ENCODE measurements around the gene HSD3B2. TPM values are rescaled to one million over a fixed set of nuclear protein-coding genes. Genes with fewer than 3 reads are reported as not detected.

The HSD3B2 gene
- total and polyA plus RNA-seq, 2 donors, result 0.42 to 0.80 TPM

GRCh38 chr1:119419109-119419508 is 4.2 kb downstream of the HSD3B2 start:
- DNase-seq (ENCODE audit: low read depth in 6 of 9, low spot score in 9 of 9), result no peak
- Histone ChIP-seq H3K9me3 (ENCODE audit: control insufficient read depth in 2 of 2, insufficient read depth in 1 of 2, low read length in 1 of 2) (no peaks in the 10 kb centered on the region), H3K4me1 (ENCODE audit: control insufficient read depth in 2 of 2, insufficient read depth in 2 of 2, low read length in 2 of 2) (no peaks in the 10 kb centered on the region), H3K27ac (ENCODE audit: low read depth in 1 of 2, low read length in 1 of 2) (no peak overlapping the region), H3K36me3 (ENCODE audit: control insufficient read depth in 2 of 2, insufficient read depth in 2 of 2, low read length in 1 of 2) (no peaks in the 10 kb centered on the region), H3K27me3 (ENCODE audit: control insufficient read depth in 2 of 2, insufficient read depth in 1 of 2, low read length in 1 of 2) (no peaks in the 10 kb centered on the region), H3K4me3 (ENCODE audit: low read length in 2 of 2) (no peak overlapping the region)
- 94% methylated on average over 5 of the region's 5 CpGs for WGBS

- no peak for DNase-seq (ENCODE audit: low read depth in 6 of 9, low spot score in 9 of 9)
- Histone ChIP-seq H3K27ac (ENCODE audit: low read depth in 1 of 2, low read length in 1 of 2) (no peak overlapping the region), H3K27me3 (ENCODE audit: control insufficient read depth in 2 of 2, insufficient read depth in 1 of 2, low read length in 1 of 2) (no peaks in the 10 kb centered on the region), H3K9me3 (ENCODE audit: control insufficient read depth in 2 of 2, insufficient read depth in 1 of 2, low read length in 1 of 2) (no peaks in the 10 kb centered on the region), H3K4me3 (ENCODE audit: low read length in 2 of 2) (no peak overlapping the region), H3K4me1 (ENCODE audit: control insufficient read depth in 2 of 2, insufficient read depth in 2 of 2, low read length in 2 of 2) (no peaks in the 10 kb centered on the region), H3K36me3 (ENCODE audit: control insufficient read depth in 2 of 2, insufficient read depth in 2 of 2, low read length in 1 of 2) (no peaks in the 10 kb centered on the region)
Observed at GRCh38 chr1:119420638-119421037, 5.7 kb downstream of the HSD3B2 start.

- Histone ChIP-seq H3K27ac (ENCODE audit: low read depth in 1 of 2, low read length in 1 of 2) (no peak overlapping the region), H3K4me3 (ENCODE audit: low read length in 2 of 2) (no peak overlapping the region), H3K27me3 (ENCODE audit: control insufficient read depth in 2 of 2, insufficient read depth in 1 of 2, low read length in 1 of 2) (no peaks in the 10 kb centered on the region), H3K4me1 (ENCODE audit: control insufficient read depth in 2 of 2, insufficient read depth in 2 of 2, low read length in 2 of 2) (no peaks in the 10 kb centered on the region), H3K36me3 (ENCODE audit: control insufficient read depth in 2 of 2, insufficient read depth in 2 of 2, low read length in 1 of 2) (no peaks in the 10 kb centered on the region), H3K9me3 (ENCODE audit: control insufficient read depth in 2 of 2, insufficient read depth in 1 of 2, low read length in 1 of 2) (no peaks in the 10 kb centered on the region)
- no peak for DNase-seq (ENCODE audit: low read depth in 6 of 9, low spot score in 9 of 9)
Observed at GRCh38 chr1:119422631-119423030, 7.7 kb downstream of the HSD3B2 start.

GRCh38 chr1:119428991-119429390 is 14.0 kb downstream of the HSD3B2 start:
- 97% methylated on average over 2 of the region's 2 CpGs for WGBS
- Histone ChIP-seq H3K36me3 (ENCODE audit: control insufficient read depth in 2 of 2, insufficient read depth in 2 of 2, low read length in 1 of 2) (no peaks in the 10 kb centered on the region), H3K27me3 (ENCODE audit: control insufficient read depth in 2 of 2, insufficient read depth in 1 of 2, low read length in 1 of 2) (no peaks in the 10 kb centered on the region), H3K4me1 (ENCODE audit: control insufficient read depth in 2 of 2, insufficient read depth in 2 of 2, low read length in 2 of 2) (no peaks in the 10 kb centered on the region), H3K27ac (ENCODE audit: low read depth in 1 of 2, low read length in 1 of 2) (no peak overlapping the region), H3K9me3 (ENCODE audit: control insufficient read depth in 2 of 2, insufficient read depth in 1 of 2, low read length in 1 of 2) (no peaks in the 10 kb centered on the region), H3K4me3 (ENCODE audit: low read length in 2 of 2) (no peak overlapping the region)
- no peak for DNase-seq (ENCODE audit: low read depth in 6 of 9, low spot score in 9 of 9)

- Histone ChIP-seq H3K36me3 (ENCODE audit: control insufficient read depth in 2 of 2, insufficient read depth in 2 of 2, low read length in 1 of 2) (no peaks in the 10 kb centered on the region), H3K27me3 (ENCODE audit: control insufficient read depth in 2 of 2, insufficient read depth in 1 of 2, low read length in 1 of 2) (no peaks in the 10 kb centered on the region), H3K4me1 (ENCODE audit: control insufficient read depth in 2 of 2, insufficient read depth in 2 of 2, low read length in 2 of 2) (no peaks in the 10 kb centered on the region), H3K9me3 (ENCODE audit: control insufficient read depth in 2 of 2, insufficient read depth in 1 of 2, low read length in 1 of 2) (no peaks in the 10 kb centered on the region), H3K4me3 (ENCODE audit: low read length in 2 of 2) (no peak overlapping the region), H3K27ac (ENCODE audit: low read depth in 1 of 2, low read length in 1 of 2) (no peak overlapping the region)
- no peak for DNase-seq (ENCODE audit: low read depth in 6 of 9, low spot score in 9 of 9)
- 77% methylated on average over 4 of the region's 4 CpGs for WGBS
Observed at GRCh38 chr1:119429687-119430086, 14.7 kb downstream of the HSD3B2 start.

- Histone ChIP-seq H3K4me1 (ENCODE audit: control insufficient read depth in 2 of 2, insufficient read depth in 2 of 2, low read length in 2 of 2) (no peaks in the 10 kb centered on the region), H3K9me3 (ENCODE audit: control insufficient read depth in 2 of 2, insufficient read depth in 1 of 2, low read length in 1 of 2) (no peaks in the 10 kb centered on the region), H3K4me3 (ENCODE audit: low read length in 2 of 2) (no peak overlapping the region), H3K27me3 (ENCODE audit: control insufficient read depth in 2 of 2, insufficient read depth in 1 of 2, low read length in 1 of 2) (no peaks in the 10 kb centered on the region), H3K27ac (ENCODE audit: low read depth in 1 of 2, low read length in 1 of 2) (no peak overlapping the region), H3K36me3 (ENCODE audit: control insufficient read depth in 2 of 2, insufficient read depth in 2 of 2, low read length in 1 of 2) (no peaks in the 10 kb centered on the region)
- 94% methylated on average over 2 of the region's 2 CpGs for WGBS
- DNase-seq (ENCODE audit: low read depth in 6 of 9, low spot score in 9 of 9), result no peak
Observed at GRCh38 chr1:119430486-119430885, 15.5 kb downstream of the HSD3B2 start.

- no peak for DNase-seq (ENCODE audit: low read depth in 6 of 9, low spot score in 9 of 9)
- 83% methylated on average over 3 of the region's 3 CpGs for WGBS
- H3K27me3 ChIP-seq (ENCODE audit: control insufficient read depth in 2 of 2, insufficient read depth in 1 of 2, low read length in 1 of 2), result no peaks in the 10 kb centered on the region
- H3K4me1 ChIP-seq (ENCODE audit: control insufficient read depth in 2 of 2, insufficient read depth in 2 of 2, low read length in 2 of 2), result no peaks in the 10 kb centered on the region
- no peak overlapping the region for H3K27ac ChIP-seq (ENCODE audit: low read depth in 1 of 2, low read length in 1 of 2)
- H3K36me3 ChIP-seq (ENCODE audit: control insufficient read depth in 2 of 2, insufficient read depth in 2 of 2, low read length in 1 of 2), result no peaks in the 10 kb centered on the region
- no peak overlapping the region for H3K4me3 ChIP-seq (ENCODE audit: low read length in 2 of 2)
- no peaks in the 10 kb centered on the region for H3K9me3 ChIP-seq (ENCODE audit: control insufficient read depth in 2 of 2, insufficient read depth in 1 of 2, low read length in 1 of 2)
Observed at GRCh38 chr1:119431836-119432235, 16.9 kb downstream of the HSD3B2 start.

GRCh38 chr1:119435052-119435451 is 20.1 kb downstream of the HSD3B2 start:
- Histone ChIP-seq H3K27ac (ENCODE audit: low read depth in 1 of 2, low read length in 1 of 2) (no peak overlapping the region), H3K27me3 (ENCODE audit: control insufficient read depth in 2 of 2, insufficient read depth in 1 of 2, low read length in 1 of 2) (no peaks in the 10 kb centered on the region), H3K4me3 (ENCODE audit: low read length in 2 of 2) (no peak overlapping the region), H3K4me1 (ENCODE audit: control insufficient read depth in 2 of 2, insufficient read depth in 2 of 2, low read length in 2 of 2) (no peaks in the 10 kb centered on the region), H3K36me3 (ENCODE audit: control insufficient read depth in 2 of 2, insufficient read depth in 2 of 2, low read length in 1 of 2) (no peaks in the 10 kb centered on the region), H3K9me3 (ENCODE audit: control insufficient read depth in 2 of 2, insufficient read depth in 1 of 2, low read length in 1 of 2) (no peaks in the 10 kb centered on the region)
- 77% methylated on average over 3 of the region's 3 CpGs for WGBS
- DNase-seq (ENCODE audit: low read depth in 6 of 9, low spot score in 9 of 9), result no peak

GRCh38 chr1:119438761-119439160 is 23.8 kb downstream of the HSD3B2 start:
- no peak for DNase-seq (ENCODE audit: low read depth in 6 of 9, low spot score in 9 of 9)
- no peaks in the 10 kb centered on the region for H3K4me1 ChIP-seq (ENCODE audit: control insufficient read depth in 2 of 2, insufficient read depth in 2 of 2, low read length in 2 of 2)
- no peaks in the 10 kb centered on the region for H3K27me3 ChIP-seq (ENCODE audit: control insufficient read depth in 2 of 2, insufficient read depth in 1 of 2, low read length in 1 of 2)
- H3K27ac ChIP-seq (ENCODE audit: low read depth in 1 of 2, low read length in 1 of 2), result no peak overlapping the region
- H3K9me3 ChIP-seq (ENCODE audit: control insufficient read depth in 2 of 2, insufficient read depth in 1 of 2, low read length in 1 of 2), result no peaks in the 10 kb centered on the region
- H3K36me3 ChIP-seq (ENCODE audit: control insufficient read depth in 2 of 2, insufficient read depth in 2 of 2, low read length in 1 of 2), result no peaks in the 10 kb centered on the region
- WGBS, result 71% methylated on average over 2 of the region's 2 CpGs
- no peak overlapping the region for H3K4me3 ChIP-seq (ENCODE audit: low read length in 2 of 2)

- no peak overlapping the region for H3K27ac ChIP-seq (ENCODE audit: low read depth in 1 of 2, low read length in 1 of 2)
- H3K9me3 ChIP-seq (ENCODE audit: control insufficient read depth in 2 of 2, insufficient read depth in 1 of 2, low read length in 1 of 2), result no peaks in the 10 kb centered on the region
- H3K4me3 ChIP-seq (ENCODE audit: low read length in 2 of 2), result no peak overlapping the region
- no peak for DNase-seq (ENCODE audit: low read depth in 6 of 9, low spot score in 9 of 9)
- no peaks in the 10 kb centered on the region for H3K36me3 ChIP-seq (ENCODE audit: control insufficient read depth in 2 of 2, insufficient read depth in 2 of 2, low read length in 1 of 2)
- H3K4me1 ChIP-seq (ENCODE audit: control insufficient read depth in 2 of 2, insufficient read depth in 2 of 2, low read length in 2 of 2), result no peaks in the 10 kb centered on the region
- no peaks in the 10 kb centered on the region for H3K27me3 ChIP-seq (ENCODE audit: control insufficient read depth in 2 of 2, insufficient read depth in 1 of 2, low read length in 1 of 2)
- WGBS, result 73% methylated on average over 8 of the region's 8 CpGs
Observed at GRCh38 chr1:119440721-119441307, 25.9 kb downstream of the HSD3B2 start.

All from thymus (tissue), 11 donors.